AML-193 (cell line): Measurements from ENCODE around the gene ASIC5.
"Not testable (repeated sequence)": the region's sequence is repeated elsewhere in the genome, so short reads cannot be mapped to it uniquely, and the experiment has no call there.

Source experiments
- DNase-seq, 2 experiments: peaks; one replicate each; lab custom pipeline; 2025; lab: John Stamatoyannopoulos, UW

Gene ASIC5

GRCh38 chr4:155799794-155800123 is 66.3 kb downstream of the ASIC5 start:
- no peak for DNase-seq

DNA sequence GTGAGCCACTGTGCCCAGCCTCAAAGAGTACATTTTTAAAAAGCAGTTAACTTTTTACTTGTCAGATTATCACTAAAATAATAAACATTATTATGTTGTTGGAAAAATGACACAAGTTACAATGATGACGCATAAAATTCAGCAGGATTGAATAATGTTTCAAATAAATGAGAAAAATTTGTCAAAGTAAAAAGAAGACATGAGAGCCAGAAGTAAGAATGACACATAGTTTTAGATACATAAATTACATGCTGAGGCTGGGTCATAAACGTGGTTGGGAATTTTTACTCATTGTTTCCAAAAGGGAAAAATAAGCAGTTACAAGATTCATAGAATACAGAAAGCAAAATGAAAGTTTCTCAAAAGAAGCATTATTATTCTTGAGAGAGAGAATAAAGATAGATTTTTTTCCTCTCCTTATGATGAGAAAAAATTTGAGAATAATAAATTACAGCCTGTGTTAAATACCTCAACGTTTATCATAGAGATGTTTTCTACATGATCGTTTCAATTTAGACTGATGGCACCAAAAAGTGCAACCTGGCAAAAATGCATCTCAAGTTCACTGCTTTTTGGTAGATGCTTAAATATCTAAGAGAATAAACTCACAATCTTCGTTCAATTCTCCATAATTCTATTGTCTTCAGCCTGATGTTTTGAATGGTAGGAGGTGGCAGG is 66.8 kb downstream of the ASIC5 start:
- DNase-seq, result no peak

DNA sequence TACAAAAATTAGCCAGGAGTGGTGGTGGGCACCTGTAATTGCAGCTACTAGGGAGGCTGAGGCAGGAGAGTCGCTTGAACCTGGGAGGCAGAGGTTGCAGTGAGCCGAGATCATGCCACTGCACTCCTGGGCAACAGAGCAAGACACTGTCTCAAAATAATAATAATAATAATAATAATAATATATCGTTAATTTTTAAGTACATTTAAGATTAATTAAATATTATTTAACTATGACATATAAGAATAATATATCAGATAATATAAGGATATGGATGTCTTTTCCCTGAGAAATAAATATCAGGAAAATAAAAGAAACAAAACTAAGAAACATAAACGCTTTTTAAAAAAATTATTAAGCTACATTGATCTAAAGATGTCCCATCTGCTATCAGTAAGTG is 68.5 kb downstream of the ASIC5 start:
- not testable (repeated sequence) for DNase-seq

- DNase-seq, result peak; percentile 11 to 13
Measured at GRCh38 chr4:155795991-155796390, 70.1 kb downstream of the ASIC5 start.

DNA sequence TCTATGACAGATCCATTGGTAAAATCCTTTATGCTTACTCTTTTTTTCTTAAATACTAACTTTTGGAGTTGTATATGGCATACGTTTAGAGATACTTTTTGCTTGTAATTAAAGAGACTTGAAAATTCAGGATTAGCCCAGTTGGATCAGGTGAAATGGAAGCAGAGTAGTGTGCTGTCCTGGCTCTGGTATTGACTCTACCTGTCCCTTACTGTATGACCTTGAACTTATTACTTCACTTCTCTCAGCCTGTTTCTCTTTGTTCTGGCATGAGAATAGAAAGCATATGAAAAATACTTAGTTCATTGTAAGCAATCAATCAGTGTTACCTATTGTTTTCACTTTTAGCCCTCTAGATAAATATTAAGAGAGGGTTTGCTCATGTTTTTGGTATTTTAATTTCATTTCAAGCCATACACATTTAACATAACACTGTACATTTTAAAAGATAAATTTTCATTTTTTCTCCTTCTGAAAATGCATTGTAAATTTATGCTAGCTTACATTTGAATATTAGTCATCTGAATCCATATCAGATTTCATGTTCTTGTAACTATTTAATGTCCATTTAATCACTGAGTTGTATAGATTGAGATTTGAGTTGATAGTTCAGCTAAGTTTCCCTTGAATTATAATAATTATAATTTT is 71.4 kb downstream of the ASIC5 start:
- no peak for DNase-seq

GRCh38 chr4:155789982-155790381 is 76.1 kb downstream of the ASIC5 start:
- DNase-seq, result no peak

- no peak for DNase-seq
Measured at GRCh38 chr4:155789391-155789790, 76.7 kb downstream of the ASIC5 start.

GRCh38 chr4:155787113-155787710 is 78.9 kb downstream of the ASIC5 start:
- DNase-seq, result peak; percentile 49 to 63

DNA sequence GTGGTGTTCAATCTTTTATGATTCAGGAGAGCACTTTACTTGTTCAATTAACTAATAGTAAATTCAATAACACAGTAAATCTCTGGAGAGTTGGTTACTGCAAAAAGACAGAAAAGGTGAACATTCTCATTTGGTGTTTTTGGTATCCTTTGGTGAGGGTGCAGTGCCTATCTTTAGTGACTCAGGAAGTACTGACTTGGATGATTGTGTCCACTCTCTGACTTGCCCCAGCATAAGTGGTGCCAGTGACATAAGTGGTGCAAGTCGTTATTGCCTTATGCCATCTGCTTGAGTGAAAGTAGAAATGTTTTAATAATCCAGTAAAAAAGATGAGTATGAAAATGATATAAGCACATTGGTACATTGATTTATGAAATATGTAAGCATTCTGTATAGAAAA is 80.2 kb downstream of the ASIC5 start:
- DNase-seq, result no peak

DNA sequence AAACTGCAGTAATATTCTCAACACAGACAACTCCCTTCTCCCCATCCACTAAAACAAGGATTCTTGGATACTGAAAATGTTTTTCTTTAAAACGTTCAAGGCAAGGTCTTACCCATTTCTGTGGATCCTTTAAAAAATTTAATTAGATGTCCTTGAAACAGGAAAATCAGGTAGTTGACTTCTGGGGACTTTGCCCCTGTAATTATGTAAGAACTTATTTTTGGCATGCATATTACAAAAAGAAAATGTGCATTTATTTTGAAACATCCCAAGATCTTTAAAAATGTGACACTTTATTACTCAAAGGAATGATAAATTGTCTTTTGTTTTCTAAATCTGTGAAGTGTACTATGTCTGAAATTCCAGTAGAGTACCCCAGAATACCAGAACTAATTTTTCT is 81.4 kb downstream of the ASIC5 start:
- no peak for DNase-seq

GRCh38 chr4:155781249-155781831 is 84.7 kb downstream of the ASIC5 start:
- no peak for DNase-seq

DNA sequence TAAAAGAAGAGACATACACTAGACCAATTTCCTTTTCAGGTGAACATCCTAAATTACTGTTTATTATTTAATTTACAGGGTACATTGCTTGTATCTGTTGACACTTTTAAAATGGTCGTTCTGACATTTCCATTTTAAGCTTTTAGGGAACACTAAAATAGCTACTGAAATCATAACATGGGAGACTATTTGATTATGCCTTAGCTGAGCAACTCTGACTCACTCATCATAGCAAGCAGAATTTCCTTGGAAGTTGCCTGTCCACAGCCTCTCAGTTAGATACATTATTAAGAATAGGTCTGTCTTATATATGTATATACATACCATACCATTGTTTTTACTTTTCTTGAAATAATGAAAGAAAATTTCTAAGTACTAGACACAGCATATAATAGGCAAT is 85.3 kb downstream of the ASIC5 start:
- no peak for DNase-seq
